ENCODE results near the gene ADGRV1.

DNA sequence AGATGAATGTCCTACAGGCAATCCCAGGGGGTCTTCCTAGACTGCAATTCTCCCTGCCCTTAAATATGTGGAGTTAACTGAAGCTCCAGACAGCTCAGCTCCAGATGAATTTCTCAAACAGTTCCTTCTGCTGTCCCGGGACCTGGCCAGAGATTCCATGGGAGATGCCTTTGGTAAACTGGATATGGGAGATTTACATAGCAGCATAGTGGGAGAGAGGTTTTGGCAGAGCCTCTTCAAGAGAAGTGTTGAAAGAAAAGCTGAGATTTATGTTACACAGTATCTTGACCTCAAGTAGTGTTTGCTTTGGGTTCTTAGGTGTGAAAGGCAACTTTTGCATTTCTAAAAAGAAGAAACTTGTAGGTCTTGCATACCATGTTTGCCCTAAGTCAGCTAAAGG is 459.6 kb downstream of the ADGRV1 start:
- TF ChIP-seq EZH2 (IDR thresholded peaks at IDR 0.05; ENCODE audit: insufficient read depth, low read length): no peak
- TF ChIP-seq, protein P1, sequence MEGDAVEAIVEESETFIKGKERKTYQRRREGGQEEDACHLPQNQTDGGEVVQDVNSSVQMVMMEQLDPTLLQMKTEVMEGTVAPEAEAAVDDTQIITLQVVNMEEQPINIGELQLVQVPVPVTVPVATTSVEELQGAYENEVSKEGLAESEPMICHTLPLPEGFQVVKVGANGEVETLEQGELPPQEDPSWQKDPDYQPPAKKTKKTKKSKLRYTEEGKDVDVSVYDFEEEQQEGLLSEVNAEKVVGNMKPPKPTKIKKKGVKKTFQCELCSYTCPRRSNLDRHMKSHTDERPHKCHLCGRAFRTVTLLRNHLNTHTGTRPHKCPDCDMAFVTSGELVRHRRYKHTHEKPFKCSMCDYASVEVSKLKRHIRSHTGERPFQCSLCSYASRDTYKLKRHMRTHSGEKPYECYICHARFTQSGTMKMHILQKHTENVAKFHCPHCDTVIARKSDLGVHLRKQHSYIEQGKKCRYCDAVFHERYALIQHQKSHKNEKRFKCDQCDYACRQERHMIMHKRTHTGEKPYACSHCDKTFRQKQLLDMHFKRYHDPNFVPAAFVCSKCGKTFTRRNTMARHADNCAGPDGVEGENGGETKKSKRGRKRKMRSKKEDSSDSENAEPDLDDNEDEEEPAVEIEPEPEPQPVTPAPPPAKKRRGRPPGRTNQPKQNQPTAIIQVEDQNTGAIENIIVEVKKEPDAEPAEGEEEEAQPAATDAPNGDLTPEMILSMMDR (IDR thresholded peaks at IDR 0.05; ENCODE audit: insufficient read depth, low read depth, low read length): no peak
